T-helper 2 cell (primary cell): ENCODE measurements around the gene AP4S1.
"Not testable (repeated sequence)": the region's sequence is repeated elsewhere in the genome, so short reads cannot be mapped to it uniquely, and the experiment has no call there.

ENCODE experiments used
- DNase-seq, 5 experiments: peaks; one replicate each; pipeline versions ENCODE4 v3.0.0 to v3.0.0-alpha.2; 2012 to 2022

AP4S1 gene

GRCh38 chr14:31090883-31091764, 65.7 kb downstream of the AP4S1 start:
- DNase-seq = no peak

GRCh38 chr14:31092160-31092708, 66.8 kb downstream of the AP4S1 start:
- no peak for DNase-seq

GRCh38 chr14:31093884-31094839, 68.7 kb downstream of the AP4S1 start:
- not testable (repeated sequence) for DNase-seq

- DNase-seq = not testable (repeated sequence)
Measured at GRCh38 chr14:31095817-31096216, 70.4 kb downstream of the AP4S1 start.

GRCh38 chr14:31096255-31096654, 70.8 kb downstream of the AP4S1 start:
- no peak for DNase-seq

- no peak for DNase-seq
Measured at GRCh38 chr14:31097081-31097480, 71.6 kb downstream of the AP4S1 start.

- DNase-seq = no peak
Measured at GRCh38 chr14:31106768-31107167, 81.3 kb downstream of the AP4S1 start.

GRCh38 chr14:31109257-31109656, 83.8 kb downstream of the AP4S1 start:
- DNase-seq = no peak

- DNase-seq = no peak
Measured at GRCh38 chr14:31110872-31111271, 85.4 kb downstream of the AP4S1 start.

- DNase-seq = no peak
Measured at GRCh38 chr14:31113794-31114193, 88.3 kb downstream of the AP4S1 start.

GRCh38 chr14:31118892-31119291, 93.4 kb downstream of the AP4S1 start:
- DNase-seq = no peak

- peak in 1 of 5 experiments; percentile 52 for DNase-seq
Measured at GRCh38 chr14:31122098-31122611, 96.7 kb downstream of the AP4S1 start.

- peak in 1 of 5 experiments; percentile 24 for DNase-seq
Measured at GRCh38 chr14:31122921-31123320, 97.5 kb downstream of the AP4S1 start.

GRCh38 chr14:31124197-31124596, 98.7 kb downstream of the AP4S1 start:
- DNase-seq = peak in 2 of 5 experiments; percentile 79 to 92

GRCh38 chr14:31125231-31125630, 99.8 kb downstream of the AP4S1 start:
- no peak for DNase-seq

- peak in 1 of 5 experiments; percentile 11 for DNase-seq
Measured at GRCh38 chr14:31126680-31127079, 101.2 kb downstream of the AP4S1 start.

GRCh38 chr14:31127690-31128089, 102.2 kb downstream of the AP4S1 start:
- DNase-seq = peak in 3 of 5 experiments; percentile 7 to 96 (median 85)

- no peak for DNase-seq
Measured at GRCh38 chr14:31128601-31129526, 103.4 kb downstream of the AP4S1 start.

- DNase-seq = no peak
Measured at GRCh38 chr14:31133133-31133532, 107.7 kb downstream of the AP4S1 start.

GRCh38 chr14:31137214-31137889, 111.9 kb downstream of the AP4S1 start:
- DNase-seq = no peak

- DNase-seq = no peak
Measured at GRCh38 chr14:31138301-31138700, 112.9 kb downstream of the AP4S1 start.
